HepG2 (cell line): Measurements from ENCODE around the gene AGT. TPM values are rescaled to one million over a fixed set of nuclear protein-coding genes. Genes with fewer than 3 reads are reported as not detected.

Experiments used
- ATAC-seq: fragments of 200-7000 bp; cut with Tn5 transposase; 3 replicates; pipeline ENCODE4 v1.9.1; 2020; ENCODE audit warnings: mild to moderate bottlenecking, moderate library complexity
- BruUV-seq: library from RNA; stranded (reverse); fragments of 400-500 nt; replicated peaks from 2 replicates; lab custom pipeline; 2021; lab: Mats Ljungman, UMichigan
- CTCF ChIA-PET: fragments of 300-600 bp; formaldehyde crosslinking; extraction: SDS; loops from one replicate; lab custom pipeline; 2021; ENCODE audit warnings: low total read pairs, inconsistent platforms, low intra/inter-chr PET ratio; lab: Yijun Ruan, JAX
- POLR2A ChIA-PET: fragments of 350-600 bp; sonication (Branson Sonifier 250); formaldehyde crosslinking; loops from one replicate; lab custom pipeline; 2020; ENCODE audit warnings: antibody characterized with exemption, inconsistent platforms; lab: Yijun Ruan, JAX
- DNase-seq: peaks from one replicate; pipeline ENCODE4 v3.0.0-alpha.2; 2015; ENCODE audit warnings: low spot score
- FAIRE-seq: peaks from 3 replicates; lab custom pipeline; 2011; peaks lifted over from hg19 to GRCh38; lab: Jason Lieb, UNC
- H2AFZ ChIP-seq: one replicate; pipeline ENCODE4 v1.6.1; 2011; ENCODE audit warnings: low read length, inconsistent platforms
- H3K27ac ChIP-seq: fragments of 300-600 bp; 3 replicates; pipeline ENCODE4 v1.8.0; 2011; ENCODE audit warnings: mixed run types, mild to moderate bottlenecking, mixed read lengths, low read length, inconsistent platforms; ENCODE audit not compliant: insufficient read depth; ENCODE audit errors: extremely low read length
- H3K27me3 ChIP-seq, 2 experiments: fragments of 200-600 bp in 1 of 2; 2 replicates in 1 of 2; 3 replicates in 1 of 2; pipeline versions ENCODE4 v1.6.0 to v1.8.0; 2011; ENCODE audit warnings: low read length in 2 of 2, mild to moderate bottlenecking in 2 of 2, moderate library complexity in 2 of 2, inconsistent platforms in 1 of 2; ENCODE audit not compliant: insufficient read depth in 2 of 2, control insufficient read depth in 1 of 2
- H3K36me3 ChIP-seq, 2 experiments: fragments of 200-600 bp in 1 of 2; replicated peaks in 1 of 2; 2 replicates in 1 of 2; 3 replicates in 1 of 2; pipeline versions ENCODE4 v1.5.1 to v1.8.0; 2011; ENCODE audit warnings: low read length in 2 of 2, inconsistent platforms in 1 of 2; ENCODE audit not compliant: insufficient read depth in 2 of 2, control insufficient read depth in 1 of 2
- H3K4me1 ChIP-seq: 2 replicates; pipeline ENCODE4 v1.5.1; 2012; ENCODE audit warnings: low read length, inconsistent platforms; ENCODE audit not compliant: insufficient read depth
- H3K4me2 ChIP-seq: 2 replicates; pipeline ENCODE4 v1.6.0; 2011; ENCODE audit warnings: low read depth, low read length, inconsistent platforms
- H3K4me3 ChIP-seq, 3 experiments: fragments of 200-600 bp in 1 of 3; sonication (generic), shearing (Covaris generic) in 1 of 3; replicated peaks in 1 of 3; 2 replicates each; pipeline ENCODE4 v1.5.1; 2011 to 2016; ENCODE audit warnings: low read length in 3 of 3, inconsistent platforms in 2 of 3, low read depth in 2 of 3, mild to moderate bottlenecking in 2 of 3, control low read depth in 1 of 3, mixed read lengths in 1 of 3; ENCODE audit not compliant: insufficient read depth in 1 of 3
- H3K79me2 ChIP-seq: one replicate; pipeline ENCODE4 v1.6.1; 2011; ENCODE audit warnings: low read length, inconsistent platforms; ENCODE audit not compliant: insufficient read depth
- H3K9ac ChIP-seq: 2 replicates; pipeline ENCODE4 v1.6.0; 2011; ENCODE audit warnings: mild to moderate bottlenecking, low read depth, low read length, inconsistent platforms; ENCODE audit not compliant: insufficient read depth
- H3K9me3 ChIP-seq: 2 replicates; pipeline ENCODE4 v1.5.1; 2012; ENCODE audit warnings: mild to moderate bottlenecking, low read length
- H4K20me1 ChIP-seq: 2 replicates; pipeline ENCODE4 v1.6.0; 2011; ENCODE audit warnings: inconsistent platforms, mild to moderate bottlenecking, low read length, moderate library complexity; ENCODE audit not compliant: insufficient read depth
- ARID5B ChIP-seq: IDR thresholded peaks from 2 replicates; pipeline ENCODE4 v1.4.0; 2020; ENCODE audit warnings: mild to moderate bottlenecking, missing genetic modification reagents
- NFATC3 ChIP-seq: sonication (generic); formaldehyde crosslinking; IDR thresholded peaks from 2 replicates; pipeline ENCODE4 v1.5.1; 2020; ENCODE audit warnings: mild to moderate bottlenecking, missing genetic modification reagents
- NFYC ChIP-seq: IDR thresholded peaks from 2 replicates; pipeline ENCODE4 v1.6.1; 2016; ENCODE audit warnings: missing genetic modification reagents, missing compliant biosample characterization
- RNF2 ChIP-seq: fragments of 450-650 bp; conservative IDR thresholded peaks from 2 replicates; pipeline ENCODE4 v1.6.1; 2016; ENCODE audit warnings: low read depth
- TEF ChIP-seq: sonication (generic); formaldehyde crosslinking; IDR thresholded peaks from 2 replicates; pipeline ENCODE4 v1.5.0; 2020; ENCODE audit warnings: missing genetic modification reagents
- ZNF205 ChIP-seq: IDR thresholded peaks from 2 replicates; pipeline ENCODE4 v1.6.1; 2018; ENCODE audit warnings: missing biosample characterization, missing genetic modification reagents
- ZNF318 ChIP-seq: sonication (generic); formaldehyde crosslinking; IDR thresholded peaks from 2 replicates; pipeline ENCODE4 v1.4.0; 2020; ENCODE audit warnings: mild to moderate bottlenecking, missing genetic modification reagents
- ZNF460 ChIP-seq: sonication (generic); formaldehyde crosslinking; IDR thresholded peaks from 2 replicates; pipeline ENCODE4 v1.5.1; 2020; ENCODE audit warnings: missing genetic modification reagents, mild to moderate bottlenecking, borderline replicate concordance
- WGBS: methylation state at CpG from one replicate; pipeline ENCODE4 v1.1.6; 2017; ENCODE audit warnings: low lambda C conversion rate; 5-methylcytosine and 5-hydroxymethylcytosine counted together
- in situ Hi-C: cut with HindIII; loops from 2 replicates; pipeline ENCODE4 v1.10.0; 2017; ENCODE audit warnings: low pct_unique_long_range_greater_than_20kb; ENCODE audit not compliant: extremely low pct_ligation_motif_present
- intact Hi-C: fragments of 100-400 bp; cut with micrococcal nuclease; formaldehyde crosslinking; loops from one replicate; pipeline ENCODE4 v1.10.0; 2022; ENCODE audit not compliant: unreplicated experiment
- polyA plus RNA-seq, 8 experiments: library from polyadenylated mRNA; depleted of rRNA in 3 of 8; stranded (reverse) in 7 of 8; unstranded in 1 of 8; fragments of >200 nt; fragmentation: Illumina TruSeq in 4 of 8; extraction: Trizol in 4 of 8; gene quantifications; 2 replicates each; pipeline versions ENCODE4 v1.2.1 to v1.2.3, GENCODE V29; 2011 to 2016; ENCODE audit warnings: low read depth in 4 of 8, missing spikeins in 1 of 8, mixed read lengths in 1 of 8; ENCODE audit not compliant: insufficient read depth in 1 of 8
- total RNA-seq, 5 experiments: library from RNA; depleted of rRNA; stranded (reverse); fragments of >200 nt; fragmentation: Illumina TruSeq; extraction: Trizol; gene quantifications; 2 replicates each; pipeline ENCODE4 v1.2.3, GENCODE V29; 2016; ENCODE audit warnings: low read depth in 1 of 5
- TF ChIP-seq, protein P1 (sequence below): sonication (generic); formaldehyde crosslinking; IDR thresholded peaks from 2 replicates; pipeline ENCODE4 v1.4.0; 2020; ENCODE audit warnings: missing genetic modification reagents, mild to moderate bottlenecking, borderline replicate concordance

AGT gene
- total and polyA plus RNA-seq, 2 of the 13 experiments (the other 11 are each of a cell fraction or from before 2014, with no cell fraction given): 892 to 2,071 TPM

DNA sequence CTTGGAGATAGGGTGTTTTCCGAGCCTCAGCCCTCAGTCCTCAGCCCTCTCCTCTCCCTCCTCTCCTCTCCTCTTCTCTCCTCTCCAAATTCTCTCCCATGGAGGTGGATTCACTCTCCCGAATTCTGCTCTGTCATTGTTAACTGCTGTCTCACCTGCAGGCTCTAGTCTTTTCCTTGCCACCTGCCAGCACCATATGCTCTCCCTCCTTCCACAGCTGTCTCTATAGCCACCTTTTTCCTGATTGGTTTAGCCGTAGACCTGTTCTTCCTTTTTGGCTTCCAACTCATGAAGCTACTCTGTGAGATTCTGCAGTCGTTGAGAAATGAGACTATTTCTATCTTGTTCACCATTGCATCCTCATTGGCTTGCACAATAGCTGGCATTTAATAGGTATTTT is 51.9 kb downstream of the AGT start (continued):
- no peak for TF ChIP-seq TEF (CRISPR knock-in tag)
- no peak for TF ChIP-seq ZNF318 (CRISPR knock-in tag)
- TF ChIP-seq ZNF460: no peak

- H4K20me1 ChIP-seq: no peaks in the 10 kb centered on the region
- intact Hi-C loops: no loop called here
- H3K4me3 ChIP-seq: peak overlapping the region in 1 of 3 experiments; percentile 40; a peak in 1 of 6 replicates
- peaks cover 41% of the 10 kb centered on the region for H3K4me1 ChIP-seq
- ATAC-seq (no peak), DNase-seq (no peak), FAIRE-seq (no peak)
- no peak overlapping the region for H2AFZ ChIP-seq
- ChIA-PET POLR2A (interaction anchor here (0.9 to 3.0 kb wide), 5 partner anchors 10 to 55 kb away, joined by 3 to 17 read pairs (median 7); partner anchors contain the start of genes AGT and COG2), CTCF (no interaction called here)
- H3K27me3 ChIP-seq: no peaks in the 10 kb centered on the region
- H3K79me2 ChIP-seq: peaks cover 32% of the 10 kb centered on the region
- H3K36me3 ChIP-seq: peaks cover 1 to 28% of the 10 kb centered on the region in 2 experiments; a peak in 3 of 5 replicates
- H3K9ac ChIP-seq: no peak overlapping the region
- H3K27ac ChIP-seq: peak overlapping the region; percentile 31
- peak overlapping the region; percentile 30 for H3K4me2 ChIP-seq
- in situ Hi-C loops: no loop called here
- 88% methylated on average over 2 of the region's 2 CpGs for WGBS
- no peaks in the 10 kb centered on the region for H3K9me3 ChIP-seq
- no TSS peak for BruUV-seq
- TF ChIP-seq NFYC (no peak), ZNF205 (CRISPR knock-in tag) (no peak), ARID5B (CRISPR knock-in tag) (no peak), RNF2 (no peak), NFATC3 (CRISPR knock-in tag) (no peak)
- TF ChIP-seq, protein P1, sequence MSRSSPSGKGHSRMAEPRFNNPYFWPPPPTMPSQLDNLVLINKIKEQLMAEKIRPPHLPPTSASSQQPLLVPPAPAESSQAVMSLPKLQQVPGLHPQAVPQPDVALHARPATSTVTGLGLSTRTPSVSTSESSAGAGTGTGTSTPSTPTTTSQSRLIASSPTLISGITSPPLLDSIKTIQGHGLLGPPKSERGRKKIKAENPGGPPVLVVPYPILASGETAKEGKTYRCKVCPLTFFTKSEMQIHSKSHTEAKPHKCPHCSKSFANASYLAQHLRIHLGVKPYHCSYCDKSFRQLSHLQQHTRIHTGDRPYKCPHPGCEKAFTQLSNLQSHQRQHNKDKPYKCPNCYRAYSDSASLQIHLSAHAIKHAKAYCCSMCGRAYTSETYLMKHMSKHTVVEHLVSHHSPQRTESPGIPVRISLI (CRISPR knock-in tag): no peak
Measured at GRCh38 chr1:230658691-230659090, 55.2 kb downstream of the AGT start.
